H1 (cell line): Measurements from ENCODE around the gene SHROOM2. TPM values are rescaled to one million over a fixed set of nuclear protein-coding genes. Genes with fewer than 3 reads are reported as not detected.

Experiments
- CTCF ChIA-PET: fragments of 300-600 bp; sonication (Branson Sonifier 250); formaldehyde crosslinking; loops from one replicate; lab custom pipeline; 2021; ENCODE audit not compliant: partially characterized antibody; lab: Charles Lee
- POLR2A ChIA-PET: fragments of 300-600 bp; sonication (Branson Sonifier 250); formaldehyde crosslinking; loops from one replicate; lab custom pipeline; 2021; ENCODE audit warnings: inconsistent platforms; ENCODE audit not compliant: partially characterized antibody; lab: Charles Lee
- DNase-seq, 2 experiments: peaks; one replicate each; pipeline versions ENCODE4 v3.0.0 to v3.0.0-alpha.2; 2010 to 2022; ENCODE audit warnings: low spot score in 2 of 2, low read depth in 1 of 2, mixed read lengths in 1 of 2
- FAIRE-seq: peaks from 2 replicates; lab custom pipeline; 2011; peaks lifted over from hg19 to GRCh38; lab: Jason Lieb, UNC
- H2AFZ ChIP-seq: 2 replicates; pipeline ENCODE4 v1.8.1; 2012; ENCODE audit warnings: low read length, inconsistent platforms
- H2AK5ac ChIP-seq: 2 replicates; pipeline ENCODE4 v1.6.1; 2013; ENCODE audit warnings: low read depth, low read length
- H2BK120ac ChIP-seq: replicated peaks from 2 replicates; pipeline ENCODE3; 2013; ENCODE audit warnings: low read depth, low read length, inconsistent platforms
- H2BK12ac ChIP-seq: 2 replicates; pipeline ENCODE4 v1.6.1; 2013; ENCODE audit warnings: low read depth, low read length
- H2BK15ac ChIP-seq: 2 replicates; pipeline ENCODE4 v1.6.1; 2013; ENCODE audit warnings: low read length
- H2BK20ac ChIP-seq: 2 replicates; pipeline ENCODE4 v1.6.1; 2013; ENCODE audit warnings: low read length
- H2BK5ac ChIP-seq: 2 replicates; pipeline ENCODE4 v1.6.1; 2013; ENCODE audit warnings: low read depth, low read length
- H3K14ac ChIP-seq: 2 replicates; pipeline ENCODE4 v1.6.1; 2013; ENCODE audit warnings: inconsistent platforms; ENCODE audit not compliant: insufficient read length
- H3K18ac ChIP-seq: 2 replicates; pipeline ENCODE4 v1.6.1; 2013; ENCODE audit warnings: low read length; ENCODE audit errors: extremely low read depth
- H3K23ac ChIP-seq: 2 replicates; pipeline ENCODE4 v1.6.1; 2013; ENCODE audit warnings: inconsistent platforms; ENCODE audit not compliant: insufficient read length
- H3K23me2 ChIP-seq: 2 replicates; pipeline ENCODE4 v1.6.1; 2013; ENCODE audit warnings: low read depth, low read length
- H3K27ac ChIP-seq: 2 replicates; pipeline ENCODE4 v1.6.1; 2011; ENCODE audit warnings: low read depth, low read length, inconsistent platforms
- H3K27me3 ChIP-seq, 4 experiments: replicated peaks in 1 of 4; 1 replicate in 1 of 4; 2 replicates in 3 of 4; pipeline versions ENCODE4 v1.6.1 to v1.8.1; 2011 to 2013; ENCODE audit warnings: low read length in 3 of 4, mild to moderate bottlenecking in 3 of 4, inconsistent platforms in 2 of 4, mixed read lengths in 2 of 4, moderate library complexity in 1 of 4; ENCODE audit not compliant: control insufficient read depth in 3 of 4, insufficient read depth in 3 of 4; ENCODE audit errors: extremely low read depth in 1 of 4
- H3K36me3 ChIP-seq, 4 experiments: 2 replicates each; pipeline versions ENCODE4 v1.6.1 to v1.8.1; 2011 to 2013; ENCODE audit warnings: mild to moderate bottlenecking in 4 of 4, low read length in 3 of 4, moderate library complexity in 2 of 4, control low read depth in 1 of 4, inconsistent platforms in 1 of 4; ENCODE audit not compliant: insufficient read depth in 4 of 4, control insufficient read depth in 2 of 4
- H3K4ac ChIP-seq: replicated peaks from 2 replicates; pipeline ENCODE3; 2013; ENCODE audit warnings: low read length, low read depth, mixed read lengths, inconsistent platforms; ENCODE audit not compliant: insufficient read length
- H3K4me1 ChIP-seq, 4 experiments: replicated peaks in 1 of 4; 1 replicate in 1 of 4; 2 replicates in 3 of 4; pipeline versions ENCODE4 v1.6.1 to v1.8.1; 2011 to 2013; ENCODE audit warnings: low read length in 3 of 4, inconsistent platforms in 2 of 4, mixed read lengths in 1 of 4; ENCODE audit not compliant: insufficient read depth in 4 of 4, control insufficient read depth in 3 of 4
- H3K4me2 ChIP-seq, 2 experiments: 2 replicates each; pipeline versions ENCODE4 v1.6.1 to v1.8.1; 2011 to 2013; ENCODE audit warnings: low read depth in 2 of 2, low read length in 2 of 2, control low read depth in 1 of 2, inconsistent platforms in 1 of 2, mild to moderate bottlenecking in 1 of 2; ENCODE audit not compliant: insufficient read depth in 1 of 2
- H3K4me3 ChIP-seq, 4 experiments: fragments of 200-600, 300-600 bp in 1 of 4; sonication (generic), shearing (Covaris generic), sonication (Bioruptor Twin) in 1 of 4; 2 replicates each; pipeline versions ENCODE4 v1.5.1 to v1.8.1; 2011 to 2016; ENCODE audit warnings: low read length in 4 of 4, low read depth in 3 of 4, control low read depth in 2 of 4, inconsistent platforms in 2 of 4, mild to moderate bottlenecking in 2 of 4, mixed read lengths in 1 of 4, moderate library complexity in 1 of 4; ENCODE audit not compliant: insufficient read depth in 2 of 4; ENCODE audit errors: extremely low read depth in 1 of 4
- H3K56ac ChIP-seq: replicated peaks from 2 replicates; pipeline ENCODE3; 2013; ENCODE audit warnings: low read depth, mild to moderate bottlenecking, mixed read lengths, low read length, inconsistent platforms; ENCODE audit not compliant: insufficient read length
- H3K79me1 ChIP-seq: 2 replicates; pipeline ENCODE4 v1.6.1; 2013; ENCODE audit warnings: low read depth, low read length, control low read depth
- H3K79me2 ChIP-seq, 2 experiments: 2 replicates each; pipeline versions ENCODE4 v1.6.1 to v1.8.1; 2012 to 2013; ENCODE audit warnings: low read length in 2 of 2, mild to moderate bottlenecking in 2 of 2, inconsistent platforms in 1 of 2; ENCODE audit not compliant: insufficient read depth in 2 of 2, control insufficient read depth in 1 of 2
- H3K9ac ChIP-seq, 4 experiments: replicated peaks in 1 of 4; 1 replicate in 1 of 4; 2 replicates in 3 of 4; pipeline versions ENCODE4 v1.6.1 to v1.8.1; 2011 to 2013; ENCODE audit warnings: low read depth in 3 of 4, low read length in 3 of 4, control low read depth in 2 of 4, mild to moderate bottlenecking in 2 of 4, moderate library complexity in 2 of 4, inconsistent platforms in 1 of 4; ENCODE audit errors: extremely low read depth in 1 of 4
- H3K9me3 ChIP-seq, 2 experiments: 2 replicates each; pipeline versions ENCODE4 v1.6.1 to v1.8.1; 2012 to 2013; ENCODE audit warnings: mild to moderate bottlenecking in 2 of 2, moderate library complexity in 2 of 2, control low read depth in 1 of 2, inconsistent platforms in 1 of 2, low read depth in 1 of 2, low read length in 1 of 2, mixed read lengths in 1 of 2; ENCODE audit not compliant: insufficient read depth in 2 of 2
- H4K20me1 ChIP-seq, 2 experiments: replicated peaks in 1 of 2; 2 replicates each; pipeline versions ENCODE3 to v1.8.1; 2011 to 2013; ENCODE audit warnings: inconsistent platforms in 2 of 2, low read length in 2 of 2, mild to moderate bottlenecking in 1 of 2; ENCODE audit not compliant: insufficient read depth in 2 of 2, control insufficient read depth in 1 of 2
- H4K5ac ChIP-seq: 2 replicates; pipeline ENCODE4 v1.6.1; 2013; ENCODE audit warnings: low read length, low read depth, mixed read lengths, inconsistent platforms; ENCODE audit not compliant: insufficient read length
- H4K8ac ChIP-seq: 2 replicates; pipeline ENCODE4 v1.8.0; 2013; ENCODE audit warnings: mild to moderate bottlenecking, moderate library complexity, low read length, inconsistent platforms; ENCODE audit not compliant: insufficient read depth; ENCODE audit errors: extremely low read depth
- H4K91ac ChIP-seq: replicated peaks from 2 replicates; pipeline ENCODE3; 2013; ENCODE audit warnings: low read length, mixed read lengths, inconsistent platforms; ENCODE audit not compliant: insufficient read length
- BACH1 ChIP-seq: IDR thresholded peaks from 2 replicates; pipeline ENCODE4 v1.6.1; 2012; ENCODE audit warnings: low read length, improper control_type of control experiment
- BRCA1 ChIP-seq: IDR thresholded peaks from 2 replicates; pipeline ENCODE4 v1.6.1; 2012; ENCODE audit warnings: low read depth, low read length, improper control_type of control experiment
- CHD1 ChIP-seq: IDR thresholded peaks from 2 replicates; pipeline ENCODE4 v1.6.1; 2012; ENCODE audit warnings: low read depth, low read length, improper control_type of control experiment
- HDAC6 ChIP-seq: IDR thresholded peaks from one replicate; pipeline ENCODE4 v1.7.1; 2012; ENCODE audit warnings: low read depth, mild to moderate bottlenecking, inconsistent platforms, low read length, moderate library complexity
- KDM1A ChIP-seq: fragments of 200-600, 300-600 bp; sonication (generic); IDR thresholded peaks from 2 replicates; pipeline ENCODE4 v1.7.1; 2016; ENCODE audit warnings: mild to moderate bottlenecking, low read length, borderline replicate concordance
- POLR2AphosphoS5 ChIP-seq: IDR thresholded peaks from 2 replicates; pipeline ENCODE4 v1.6.1; 2011; ENCODE audit warnings: low read depth, low read length
- POU5F1 ChIP-seq: IDR thresholded peaks from 2 replicates; pipeline ENCODE4 v1.6.1; 2011; ENCODE audit warnings: low read depth, mild to moderate bottlenecking, low read length, moderate library complexity
- RAD21 ChIP-seq, 2 experiments: IDR thresholded peaks in 1 of 2; conservative IDR thresholded peaks in 1 of 2; 2 replicates each; pipeline ENCODE4 v1.6.1; 2011; ENCODE audit warnings: low read depth in 2 of 2, low read length in 2 of 2, improper control_type of control experiment in 1 of 2, inconsistent platforms in 1 of 2, mild to moderate bottlenecking in 1 of 2, moderate library complexity in 1 of 2
- RNF2 ChIP-seq: fragments of 200-900, 300-1000 bp; sonication (generic); IDR thresholded peaks from 2 replicates; pipeline ENCODE4 v1.7.1; 2016; ENCODE audit warnings: borderline replicate concordance, low read depth, mild to moderate bottlenecking, antibody characterized with exemption, low read length; ENCODE audit not compliant: poor library complexity, severe bottlenecking; ENCODE audit errors: missing control alignments
- SIN3A ChIP-seq, 2 experiments: IDR thresholded peaks in 1 of 2; conservative IDR thresholded peaks in 1 of 2; 2 replicates each; pipeline ENCODE4 v1.6.1; 2011 to 2012; ENCODE audit warnings: low read length in 2 of 2, improper control_type of control experiment in 1 of 2, low read depth in 1 of 2, mild to moderate bottlenecking in 1 of 2
- SP4 ChIP-seq: IDR thresholded peaks from 2 replicates; pipeline ENCODE4 v1.6.1; 2012; ENCODE audit warnings: low read length, inconsistent platforms
- WGBS, 2 experiments: shearing (Covaris generic) in 1 of 2; methylation state at CpG; one replicate each; pipeline versions ENCODE4 v1.1.6 to v1.1.7; 2013 to 2015; ENCODE audit warnings: low lambda C conversion rate in 2 of 2, mixed read lengths in 2 of 2, inconsistent platforms in 1 of 2, low coverage in 1 of 2, missing lambda C conversion rate in 1 of 2; ENCODE audit not compliant: insufficient replicate concordance in 2 of 2, insufficient coverage in 1 of 2, insufficient read length in 1 of 2; ENCODE audit errors: extremely low coverage in 1 of 2, missing lambda C conversion rate in 1 of 2; 5-methylcytosine and 5-hydroxymethylcytosine counted together
- polyA plus RNA-seq, 7 experiments: library from polyadenylated mRNA; depleted of rRNA in 3 of 7; stranded (reverse) in 5 of 7; unstranded in 2 of 7; fragments of >200 nt in 5 of 7; fragments of 200-250 nt in 2 of 7; gene quantifications; 1 replicate in 5 of 7; 2 replicates in 1 of 7; 4 replicates in 1 of 7; pipeline versions ENCODE4 v1.2.1 to v1.2.3, GENCODE V29; 2011 to 2013; ENCODE audit warnings: missing spikeins in 2 of 7, mixed read lengths in 2 of 7
- total RNA-seq: library from RNA; stranded (reverse); fragmentation: NEBNext Ultra II Directional; extraction: Animal tissue kit (Norgen Biotek cat#: 25700); gene quantifications from 2 replicates; pipeline ENCODE4 v1.2.1, GENCODE V29; 2021

SHROOM2 gene
- total and polyA plus RNA-seq, 2 of the 8 experiments (the other 6 are each of a cell fraction or from before 2014, with no cell fraction given) = 3.4 to 14.2 TPM

DNA sequence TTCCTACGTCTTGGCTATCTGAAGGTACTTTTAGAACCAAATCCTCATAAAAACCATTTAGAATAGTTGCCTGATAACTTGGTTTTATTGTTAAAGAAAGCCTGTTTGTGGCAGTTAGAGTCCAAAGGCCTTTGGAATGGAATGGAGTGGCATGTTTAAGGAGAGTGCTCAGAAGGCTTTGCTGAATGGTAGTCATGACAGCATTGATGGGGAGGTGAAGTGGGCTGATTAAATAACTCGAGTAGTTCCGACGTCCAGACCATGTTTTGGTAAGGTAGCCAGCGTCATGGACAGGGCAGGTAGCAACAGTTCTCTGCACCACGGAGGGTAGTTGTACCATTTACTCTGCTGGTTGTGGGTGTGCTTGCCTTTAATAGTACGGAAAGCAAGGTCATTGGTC lies 94.6 kb downstream of the SHROOM2 start:
- POLR2A ChIA-PET = no interaction called here

More for the DNA sequence above, 94.6 kb downstream of the SHROOM2 start:
- no peak overlapping the region for H4K91ac ChIP-seq
- H3K23me2 ChIP-seq = no peaks in the 10 kb centered on the region
- 88% methylated on average over 3 of the region's 7 CpGs; no CpG with 5 or more reads in 1 of the 2 experiments for WGBS, 2 experiments
- H3K4me2 ChIP-seq = no peak overlapping the region
- H3K79me2 ChIP-seq = no peaks in the 10 kb centered on the region; a peak in 1 of 4 replicates
- H3K9ac ChIP-seq = no peak overlapping the region
- H3K9me3 ChIP-seq = no peaks in the 10 kb centered on the region
- H4K20me1 ChIP-seq = no peaks in the 10 kb centered on the region
- H3K23ac ChIP-seq = no peak overlapping the region
- no peak overlapping the region for H3K14ac ChIP-seq
- no peak overlapping the region for H2BK15ac ChIP-seq
- H2BK12ac ChIP-seq = no peak overlapping the region
- no peak overlapping the region for H2BK5ac ChIP-seq
- DNase-seq = no peak
- H3K56ac ChIP-seq = no peak overlapping the region
- H3K27ac ChIP-seq = no peak overlapping the region
- FAIRE-seq = no peak
- H2BK20ac ChIP-seq = no peak overlapping the region
- no peak for TF ChIP-seq POLR2AphosphoS5
- TF ChIP-seq BACH1 = no peak
- no peak for TF ChIP-seq SP4
- no peak for TF ChIP-seq CHD1
- TF ChIP-seq SIN3A (conservative IDR thresholded peaks at IDR 0.05 in 1 of 2, IDR thresholded peaks at IDR 0.05 in 1 of 2; ENCODE audit: low read depth in 1 of 2, low read length in 2 of 2) = no peak
- TF ChIP-seq RAD21 (IDR thresholded peaks at IDR 0.05 in 1 of 2, conservative IDR thresholded peaks at IDR 0.05 in 1 of 2; ENCODE audit: low read depth in 2 of 2, low read length in 2 of 2) = no peak
- no peak for TF ChIP-seq HDAC6
- no peak for TF ChIP-seq KDM1A
- TF ChIP-seq BRCA1 = no peak
- no peak for TF ChIP-seq POU5F1
- TF ChIP-seq RNF2 = no peak
- H3K79me1 ChIP-seq = no peaks in the 10 kb centered on the region
- no peak overlapping the region for H4K8ac ChIP-seq
- no peaks in the 10 kb centered on the region for H3K27me3 ChIP-seq
- H3K36me3 ChIP-seq = no peaks in the 10 kb centered on the region
- H3K4ac ChIP-seq = no peak overlapping the region
- H3K4me3 ChIP-seq = no peak overlapping the region
- H4K5ac ChIP-seq = no peak overlapping the region
- peaks cover 0 to 7% (median 0%) of the 10 kb centered on the region in 4 experiments; a peak in 1 of 7 replicates for H3K4me1 ChIP-seq
- H2AFZ ChIP-seq = no peak overlapping the region
- H2BK120ac ChIP-seq = no peak overlapping the region
- no peak overlapping the region for H3K18ac ChIP-seq
- CTCF ChIA-PET = interaction anchor here (0.6 kb wide), 1 partner anchor 232 kb away, joined by 3 read pairs; no protein-coding TSS in a partner anchor
- H2AK5ac ChIP-seq = no peak overlapping the region
